A549 (cell line): ENCODE measurements around the gene TSPAN19. TPM values are rescaled to one million over a fixed set of nuclear protein-coding genes. Genes with fewer than 3 reads are reported as not detected.
"Not testable (repeated sequence)": the region's sequence is repeated elsewhere in the genome, so short reads cannot be mapped to it uniquely, and the experiment has no call there.

Source experiments
- ATAC-seq, 2 experiments: fragments of 200-7000 bp in 1 of 2; fragments of >200 bp in 1 of 2; cut with Nextera tagmentation in 1 of 2; cut with Tn5 transposase in 1 of 2; 3 replicates each; pipeline versions ENCODE4 v1.8.0 to v1.9.1; 2018 to 2020; ENCODE audit warnings: mild to moderate bottlenecking in 1 of 2, moderate library complexity in 1 of 2
- CTCF ChIA-PET: fragments of 300-600 bp; sonication (Branson Sonifier 250); formaldehyde crosslinking; extraction: SDS; loops from one replicate; lab custom pipeline; 2021; ENCODE audit warnings: antibody characterized with exemption, inconsistent platforms; lab: Yijun Ruan, JAX
- POLR2A ChIA-PET: fragments of 350-600 bp; formaldehyde crosslinking; extraction: SDS; loops from one replicate; lab custom pipeline; 2021; ENCODE audit warnings: antibody characterized with exemption, inconsistent platforms; lab: Yijun Ruan, JAX
- DNase-seq, 2 experiments: peaks; one replicate each; pipeline versions ENCODE4 v3.0.0 to v3.0.0-alpha.2; 2011 to 2016; ENCODE audit warnings: low read depth in 1 of 2, low spot score in 1 of 2
- FAIRE-seq: peaks from 2 replicates; lab custom pipeline; 2011; peaks lifted over from hg19 to GRCh38; lab: Jason Lieb, UNC
- H3K27ac ChIP-seq, 2 experiments: fragments of >200 bp; sonication (Bioruptor Twin); formaldehyde crosslinking; 3 replicates each; pipeline ENCODE4 v1.5.1; 2016 to 2017
- H3K4me1 ChIP-seq: fragments of >200 bp; sonication (Bioruptor Twin); formaldehyde crosslinking; 3 replicates; pipeline ENCODE4 v1.6.1; 2016
- H3K4me2 ChIP-seq: fragments of >200 bp; sonication (Bioruptor Twin); formaldehyde crosslinking; 3 replicates; pipeline ENCODE4 v1.6.1; 2016
- H3K4me3 ChIP-seq: fragments of >200 bp; sonication (Bioruptor Twin); formaldehyde crosslinking; 3 replicates; pipeline ENCODE4 v1.5.1; 2016
- H3K9me3 ChIP-seq: fragments of >200 bp; sonication (Bioruptor Twin); formaldehyde crosslinking; 3 replicates; pipeline ENCODE4 v1.6.1; 2016
- CBX2 ChIP-seq: fragments of 200-600 bp; sonication (generic); IDR thresholded peaks from 2 replicates; pipeline ENCODE4 v1.6.1; 2016; ENCODE audit warnings: low read depth, mild to moderate bottlenecking, borderline replicate concordance
- CEBPB ChIP-seq, 2 experiments: fragments of >200 bp in 1 of 2; sonication (Bioruptor Twin) in 1 of 2; formaldehyde crosslinking in 1 of 2; IDR thresholded peaks; 2 replicates each; pipeline ENCODE4 v1.6.1; 2012 to 2016
- CHD4 ChIP-seq: fragments of 200-600 bp; sonication (generic); IDR thresholded peaks from 2 replicates; pipeline ENCODE4 v1.6.1; 2016; ENCODE audit warnings: antibody characterized with exemption, mild to moderate bottlenecking, borderline replicate concordance
- EHF ChIP-seq: fragments of 250-450 bp; sonication (Bioruptor Pico); IDR thresholded peaks from 2 replicates; pipeline ENCODE4 v1.5.0; 2020; ENCODE audit warnings: mild to moderate bottlenecking
- EHMT2 ChIP-seq: fragments of 200-600 bp; sonication (generic); IDR thresholded peaks from 2 replicates; pipeline ENCODE4 v1.6.1; 2016; ENCODE audit warnings: antibody characterized with exemption, low read depth, mild to moderate bottlenecking, moderate library complexity
- EP300 ChIP-seq, 2 experiments: fragments of >200 bp; sonication (Bioruptor Twin); formaldehyde crosslinking; IDR thresholded peaks; 2 replicates in 1 of 2; 3 replicates in 1 of 2; pipeline ENCODE4 v1.6.1; 2016 to 2017
- FOSB ChIP-seq: fragments of 250-450 bp; sonication (Bioruptor Pico); IDR thresholded peaks from 2 replicates; pipeline ENCODE4 v1.5.0; 2020; ENCODE audit warnings: mild to moderate bottlenecking, moderate library complexity
- FOXS1 ChIP-seq: fragments of 250-450 bp; sonication (Bioruptor Pico); IDR thresholded peaks from 2 replicates; pipeline ENCODE4 v1.5.0; 2020; ENCODE audit warnings: mild to moderate bottlenecking, moderate library complexity
- HEYL ChIP-seq: fragments of 250-450 bp; sonication (Bioruptor Pico); IDR thresholded peaks from 2 replicates; pipeline ENCODE4 v1.8.0; 2021; ENCODE audit warnings: mild to moderate bottlenecking, moderate library complexity
- HOXA7 ChIP-seq: fragments of 250-450 bp; sonication (Bioruptor Pico); IDR thresholded peaks from 2 replicates; pipeline ENCODE4 v1.5.0; 2020; ENCODE audit warnings: mild to moderate bottlenecking, moderate library complexity
- HOXB5 ChIP-seq: fragments of 250-450 bp; sonication (Bioruptor Pico); IDR thresholded peaks from 2 replicates; pipeline ENCODE4 v1.5.0; 2020; ENCODE audit warnings: mild to moderate bottlenecking, moderate library complexity
- JUN ChIP-seq, 2 experiments: fragments of >200 bp; sonication (Bioruptor Twin); formaldehyde crosslinking; IDR thresholded peaks; 2 replicates in 1 of 2; 3 replicates in 1 of 2; pipeline ENCODE4 v1.6.1; 2016 to 2017
- KDM1A ChIP-seq: fragments of 200-600 bp; sonication (generic); IDR thresholded peaks from 2 replicates; pipeline ENCODE4 v1.6.1; 2016; ENCODE audit warnings: low read depth, mild to moderate bottlenecking
- MYC ChIP-seq: IDR thresholded peaks from 2 replicates; pipeline ENCODE4 v1.6.1; 2012; ENCODE audit warnings: mild to moderate bottlenecking, inconsistent platforms, low read length, improper control_type of control experiment, borderline replicate concordance
- NFE2L2 ChIP-seq: fragments of 150-350 bp; conservative IDR thresholded peaks from 2 replicates; pipeline ENCODE4 v1.6.1; 2014; ENCODE audit warnings: low read length
- NR3C1 ChIP-seq: fragments of >200 bp; sonication (Bioruptor Twin); formaldehyde crosslinking; IDR thresholded peaks from 3 replicates; pipeline ENCODE4 v1.6.1; 2017
- PHF8 ChIP-seq: fragments of 200-600 bp; sonication (generic); IDR thresholded peaks from 2 replicates; pipeline ENCODE4 v1.6.1; 2016; ENCODE audit warnings: low read depth, mild to moderate bottlenecking, antibody characterized with exemption, moderate library complexity, borderline replicate concordance
- RAD21 ChIP-seq, 2 experiments: fragments of >200 bp in 1 of 2; sonication (Bioruptor Twin) in 1 of 2; formaldehyde crosslinking in 1 of 2; IDR thresholded peaks in 1 of 2; conservative IDR thresholded peaks in 1 of 2; 2 replicates in 1 of 2; 3 replicates in 1 of 2; pipeline ENCODE4 v1.6.1; 2012 to 2018; ENCODE audit warnings: inconsistent platforms in 1 of 2
- RARB ChIP-seq: fragments of 250-450 bp; sonication (Bioruptor Pico); IDR thresholded peaks from 2 replicates; pipeline ENCODE4 v1.8.0; 2021; ENCODE audit warnings: mild to moderate bottlenecking, moderate library complexity
- RFX5 ChIP-seq: fragments of 450-650 bp; IDR thresholded peaks from 2 replicates; pipeline ENCODE4 v1.7.1; 2014; ENCODE audit warnings: antibody characterized with exemption, mild to moderate bottlenecking, moderate library complexity
- RNF2 ChIP-seq: fragments of 200-600 bp; sonication (generic); IDR thresholded peaks from 2 replicates; pipeline ENCODE4 v1.6.1; 2016; ENCODE audit warnings: low read depth, mild to moderate bottlenecking, antibody characterized with exemption, moderate library complexity, borderline replicate concordance
- SMC3 ChIP-seq: fragments of >200 bp; sonication (Bioruptor Twin); formaldehyde crosslinking; IDR thresholded peaks from 3 replicates; pipeline ENCODE4 v1.6.1; 2018; ENCODE audit warnings: inconsistent platforms
- SREBF2 ChIP-seq: fragments of 450-650 bp; IDR thresholded peaks from 2 replicates; pipeline ENCODE4 v1.6.1; 2014; ENCODE audit warnings: mild to moderate bottlenecking, moderate library complexity
- WGBS: methylation state at CpG from one replicate; pipeline ENCODE4 v1.1.6; 2017; ENCODE audit errors: missing lambda C conversion rate; 5-methylcytosine and 5-hydroxymethylcytosine counted together
- polyA plus RNA-seq, 4 experiments: library from polyadenylated mRNA; depleted of rRNA in 3 of 4; stranded (reverse); fragments of >200 nt; fragmentation: RNase III in 1 of 4; extraction: RNeasy Plus Mini Kit Qiagen cat#74134 plus additional on column Dnase treatment in 1 of 4; gene quantifications; 2 replicates in 3 of 4; 3 replicates in 1 of 4; pipeline ENCODE4 v1.2.3, GENCODE V29; 2011 to 2017
- TF ChIP-seq, protein P1 (sequence below): fragments of 200-600 bp; sonication (generic); IDR thresholded peaks from 2 replicates; pipeline ENCODE4 v1.6.1; 2016; ENCODE audit warnings: antibody characterized with exemption, mild to moderate bottlenecking, moderate library complexity
- TF ChIP-seq, protein P2 (sequence below): fragments of 150-350 bp; IDR thresholded peaks from 2 replicates; pipeline ENCODE4 v1.6.1; 2014; ENCODE audit warnings: low read depth, mild to moderate bottlenecking, low read length
- TF ChIP-seq, protein P3 (sequence below): fragments of >200 bp; sonication (Bioruptor Twin); formaldehyde crosslinking; IDR thresholded peaks from 2 replicates; pipeline ENCODE4 v1.6.1; 2016
- TF ChIP-seq, protein P4 (sequence below): fragments of 250-450 bp; sonication (Bioruptor Pico); IDR thresholded peaks from 2 replicates; pipeline ENCODE4 v1.5.0; 2020; ENCODE audit warnings: low read depth, mild to moderate bottlenecking, moderate library complexity

Gene TSPAN19
- polyA plus RNA-seq, 2 of the 4 experiments (the other 2 are of a cell fraction), result 0.12 to 0.36 TPM

DNA sequence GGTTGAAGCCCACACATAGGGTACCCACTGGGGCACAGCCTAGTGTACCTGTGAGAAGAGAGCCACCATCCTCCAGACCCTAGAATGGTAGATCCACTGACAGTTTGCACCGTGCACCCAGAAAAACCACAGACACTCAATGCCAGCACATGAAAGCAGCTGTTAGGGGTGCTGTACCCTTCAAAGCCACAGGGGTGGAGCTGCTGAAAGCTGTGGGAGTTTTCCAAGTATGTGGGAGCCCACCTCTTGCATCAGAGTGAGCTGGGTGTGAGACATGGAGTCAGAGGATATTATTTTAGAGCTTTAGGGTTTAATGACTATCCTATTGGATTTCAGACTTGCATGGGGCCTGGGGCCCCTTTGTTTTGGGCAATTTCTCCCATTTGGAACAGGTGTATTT, 30.5 kb downstream of the TSPAN19 start:
- Histone ChIP-seq H3K4me2 (no peak overlapping the region), H3K4me1 (no peaks in the 10 kb centered on the region), H3K9me3 (no peaks in the 10 kb centered on the region), H3K27ac (no peak overlapping the region), H3K4me3 (no peak overlapping the region)
- FAIRE-seq, result no peak
- no peak for TF ChIP-seq CHD4
- no peak for TF ChIP-seq HOXA7
- TF ChIP-seq NR3C1, result no peak
- TF ChIP-seq, protein P1, sequence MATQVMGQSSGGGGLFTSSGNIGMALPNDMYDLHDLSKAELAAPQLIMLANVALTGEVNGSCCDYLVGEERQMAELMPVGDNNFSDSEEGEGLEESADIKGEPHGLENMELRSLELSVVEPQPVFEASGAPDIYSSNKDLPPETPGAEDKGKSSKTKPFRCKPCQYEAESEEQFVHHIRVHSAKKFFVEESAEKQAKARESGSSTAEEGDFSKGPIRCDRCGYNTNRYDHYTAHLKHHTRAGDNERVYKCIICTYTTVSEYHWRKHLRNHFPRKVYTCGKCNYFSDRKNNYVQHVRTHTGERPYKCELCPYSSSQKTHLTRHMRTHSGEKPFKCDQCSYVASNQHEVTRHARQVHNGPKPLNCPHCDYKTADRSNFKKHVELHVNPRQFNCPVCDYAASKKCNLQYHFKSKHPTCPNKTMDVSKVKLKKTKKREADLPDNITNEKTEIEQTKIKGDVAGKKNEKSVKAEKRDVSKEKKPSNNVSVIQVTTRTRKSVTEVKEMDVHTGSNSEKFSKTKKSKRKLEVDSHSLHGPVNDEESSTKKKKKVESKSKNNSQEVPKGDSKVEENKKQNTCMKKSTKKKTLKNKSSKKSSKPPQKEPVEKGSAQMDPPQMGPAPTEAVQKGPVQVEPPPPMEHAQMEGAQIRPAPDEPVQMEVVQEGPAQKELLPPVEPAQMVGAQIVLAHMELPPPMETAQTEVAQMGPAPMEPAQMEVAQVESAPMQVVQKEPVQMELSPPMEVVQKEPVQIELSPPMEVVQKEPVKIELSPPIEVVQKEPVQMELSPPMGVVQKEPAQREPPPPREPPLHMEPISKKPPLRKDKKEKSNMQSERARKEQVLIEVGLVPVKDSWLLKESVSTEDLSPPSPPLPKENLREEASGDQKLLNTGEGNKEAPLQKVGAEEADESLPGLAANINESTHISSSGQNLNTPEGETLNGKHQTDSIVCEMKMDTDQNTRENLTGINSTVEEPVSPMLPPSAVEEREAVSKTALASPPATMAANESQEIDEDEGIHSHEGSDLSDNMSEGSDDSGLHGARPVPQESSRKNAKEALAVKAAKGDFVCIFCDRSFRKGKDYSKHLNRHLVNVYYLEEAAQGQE, result no peak
- no peak for TF ChIP-seq HOXB5 (CRISPR knock-in tag)
- no peak for TF ChIP-seq RAD21 (conservative IDR thresholded peaks at IDR 0.05 in 1 of 2, IDR thresholded peaks at IDR 0.05 in 1 of 2)
- no peak for TF ChIP-seq CBX2
- no peak for TF ChIP-seq SREBF2
- TF ChIP-seq PHF8, result no peak
- TF ChIP-seq EHMT2, result no peak
- TF ChIP-seq RARB (CRISPR knock-in tag), result no peak
- no peak for TF ChIP-seq EHF (CRISPR knock-in tag)
- TF ChIP-seq KDM1A, result no peak
- no peak for TF ChIP-seq SMC3
- no peak for TF ChIP-seq HEYL (CRISPR knock-in tag)
- TF ChIP-seq FOXS1 (CRISPR knock-in tag), result no peak
- no peak for TF ChIP-seq RFX5
- TF ChIP-seq NFE2L2, result no peak
- no peak for TF ChIP-seq RNF2
- ChIA-PET CTCF (no interaction called here), POLR2A (no interaction called here)
- ATAC-seq, result no peak
- no peak for DNase-seq
- 33% methylated on average over 1 of the region's 1 CpG for WGBS

DNA sequence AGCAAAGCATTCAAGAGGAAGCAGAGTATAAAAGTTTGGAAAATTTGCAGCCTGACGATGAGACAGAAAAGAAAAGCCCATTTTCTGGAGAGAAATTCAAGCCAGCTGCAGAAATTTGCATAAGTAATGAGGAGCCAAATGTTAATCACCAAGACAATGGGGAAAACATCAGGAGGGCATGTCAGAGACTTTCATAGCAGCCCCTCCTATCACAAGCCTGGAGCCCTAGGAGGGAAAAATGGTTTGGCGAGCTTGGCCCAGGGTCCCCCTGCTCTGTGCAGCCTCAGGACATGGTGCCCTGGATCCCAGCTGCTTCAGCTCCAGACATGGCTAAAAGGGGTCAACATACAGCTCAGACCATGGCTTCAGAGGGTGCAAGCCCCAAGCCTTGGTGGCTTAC, 31.0 kb downstream of the TSPAN19 start:
- POLR2A ChIA-PET, ATAC-seq, H3K4me2 ChIP-seq, H3K9me3 ChIP-seq, FAIRE-seq, CTCF ChIA-PET, H3K4me1 ChIP-seq, H3K27ac ChIP-seq, H3K4me3 ChIP-seq, DNase-seq: not testable (repeated sequence)
- WGBS, result 26% methylated on average over 2 of the region's 2 CpGs

DNA sequence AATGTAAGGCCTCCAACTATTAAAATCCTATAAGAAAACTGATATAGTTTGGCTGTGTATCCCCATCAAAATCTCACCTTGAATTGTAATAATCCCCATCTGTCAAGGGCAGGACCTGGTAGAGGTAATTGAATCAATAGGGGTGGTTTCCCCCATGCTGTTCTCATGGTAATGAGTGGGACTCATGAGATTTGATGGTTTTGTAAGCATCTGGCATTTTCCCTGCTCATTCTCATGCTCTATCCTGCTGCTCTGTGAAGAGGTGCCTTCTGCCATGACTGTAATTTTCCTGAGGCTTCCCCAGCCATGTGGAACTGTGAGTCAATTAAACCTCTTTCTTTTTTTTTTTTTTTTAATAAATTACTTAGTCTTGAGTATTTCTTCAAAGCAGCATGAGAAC, 31.9 kb downstream of the TSPAN19 start:
- no peak overlapping the region for H3K4me3 ChIP-seq
- H3K27ac ChIP-seq, result no peak overlapping the region
- ATAC-seq (no peak), DNase-seq (no peak), FAIRE-seq (no peak)
- TF ChIP-seq MYC (no peak), RARB (CRISPR knock-in tag) (no peak), CEBPB (IDR thresholded peaks at IDR 0.05) (no peak), JUN (IDR thresholded peaks at IDR 0.05) (no peak), FOSB (CRISPR knock-in tag) (no peak), SREBF2 (no peak), CBX2 (no peak), HEYL (CRISPR knock-in tag) (no peak), EP300 (IDR thresholded peaks at IDR 0.05) (no peak)
- TF ChIP-seq, protein P2, sequence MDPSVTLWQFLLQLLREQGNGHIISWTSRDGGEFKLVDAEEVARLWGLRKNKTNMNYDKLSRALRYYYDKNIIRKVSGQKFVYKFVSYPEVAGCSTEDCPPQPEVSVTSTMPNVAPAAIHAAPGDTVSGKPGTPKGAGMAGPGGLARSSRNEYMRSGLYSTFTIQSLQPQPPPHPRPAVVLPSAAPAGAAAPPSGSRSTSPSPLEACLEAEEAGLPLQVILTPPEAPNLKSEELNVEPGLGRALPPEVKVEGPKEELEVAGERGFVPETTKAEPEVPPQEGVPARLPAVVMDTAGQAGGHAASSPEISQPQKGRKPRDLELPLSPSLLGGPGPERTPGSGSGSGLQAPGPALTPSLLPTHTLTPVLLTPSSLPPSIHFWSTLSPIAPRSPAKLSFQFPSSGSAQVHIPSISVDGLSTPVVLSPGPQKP, result no peak
- TF ChIP-seq, protein P3, sequence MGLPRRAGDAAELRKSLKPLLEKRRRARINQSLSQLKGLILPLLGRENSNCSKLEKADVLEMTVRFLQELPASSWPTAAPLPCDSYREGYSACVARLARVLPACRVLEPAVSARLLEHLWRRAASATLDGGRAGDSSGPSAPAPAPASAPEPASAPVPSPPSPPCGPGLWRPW, result no peak
- TF ChIP-seq, protein P4, sequence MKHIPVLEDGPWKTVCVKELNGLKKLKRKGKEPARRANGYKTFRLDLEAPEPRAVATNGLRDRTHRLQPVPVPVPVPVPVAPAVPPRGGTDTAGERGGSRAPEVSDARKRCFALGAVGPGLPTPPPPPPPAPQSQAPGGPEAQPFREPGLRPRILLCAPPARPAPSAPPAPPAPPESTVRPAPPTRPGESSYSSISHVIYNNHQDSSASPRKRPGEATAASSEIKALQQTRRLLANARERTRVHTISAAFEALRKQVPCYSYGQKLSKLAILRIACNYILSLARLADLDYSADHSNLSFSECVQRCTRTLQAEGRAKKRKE (CRISPR knock-in tag), result no peak
- H3K4me1 ChIP-seq, result no peaks in the 10 kb centered on the region
- POLR2A ChIA-PET, result no interaction called here
- CTCF ChIA-PET, result no interaction called here
- no peak overlapping the region for H3K4me2 ChIP-seq
- H3K9me3 ChIP-seq, result no peaks in the 10 kb centered on the region
